OCI-LY1 (cell line): ENCODE data around the gene RBP3.

Experiments used
- CTCF ChIP-seq: fragments of 200-600 bp; sonication (generic), shearing (Covaris generic); IDR thresholded peaks from 2 replicates; pipeline ENCODE4 v1.5.1; 2017; ENCODE audit warnings: mild to moderate bottlenecking, antibody characterized with exemption, low read length, moderate library complexity, mixed read lengths
- EZH2 ChIP-seq: fragments of 200-600 bp; sonication (generic), shearing (Covaris generic); IDR thresholded peaks from 2 replicates; pipeline ENCODE4 v1.8.0; 2017; ENCODE audit warnings: borderline replicate concordance, mixed run types, mild to moderate bottlenecking, antibody characterized with exemption, low read length, moderate library complexity, mixed read lengths

GRCh38 chr10:47365431-47366180, 17.4 kb downstream of the RBP3 start:
- no peak for TF ChIP-seq CTCF
- TF ChIP-seq EZH2 = no peak
